ENCODE data around the gene RAD54L.
"Not testable (repeated sequence)": the region's sequence is repeated elsewhere in the genome, so short reads cannot be mapped to it uniquely, and the experiment has no call there.

RAD54L gene

GRCh38 chr1:46325285-46326076 lies 77.9 kb downstream of the RAD54L start:
- DNase-seq: not testable (repeated sequence)
